HL-60 (cell line): ENCODE data around the gene SANBR.

ENCODE experiments used
- GABPA ChIP-seq: IDR thresholded peaks from 2 replicates; pipeline ENCODE4 v1.6.1; 2012; ENCODE audit warnings: low read depth
- POLR2AphosphoS5 ChIP-seq: IDR thresholded peaks from 2 replicates; pipeline ENCODE4 v1.6.1; 2012; ENCODE audit warnings: low read depth
- REST ChIP-seq: IDR thresholded peaks from 2 replicates; pipeline ENCODE4 v1.6.1; 2012; ENCODE audit warnings: low read depth; ENCODE audit not compliant: insufficient replicate concordance
- SPI1 ChIP-seq: IDR thresholded peaks from 2 replicates; pipeline ENCODE4 v1.6.1; 2012; ENCODE audit warnings: low read depth, mild to moderate bottlenecking, borderline replicate concordance
- TF ChIP-seq, protein P1 (sequence below): IDR thresholded peaks from one replicate; pipeline ENCODE4 v1.5.1; 2011; ENCODE audit warnings: low read length, control low read depth, inconsistent platforms; ENCODE audit not compliant: insufficient read depth

- TF ChIP-seq, protein P1, sequence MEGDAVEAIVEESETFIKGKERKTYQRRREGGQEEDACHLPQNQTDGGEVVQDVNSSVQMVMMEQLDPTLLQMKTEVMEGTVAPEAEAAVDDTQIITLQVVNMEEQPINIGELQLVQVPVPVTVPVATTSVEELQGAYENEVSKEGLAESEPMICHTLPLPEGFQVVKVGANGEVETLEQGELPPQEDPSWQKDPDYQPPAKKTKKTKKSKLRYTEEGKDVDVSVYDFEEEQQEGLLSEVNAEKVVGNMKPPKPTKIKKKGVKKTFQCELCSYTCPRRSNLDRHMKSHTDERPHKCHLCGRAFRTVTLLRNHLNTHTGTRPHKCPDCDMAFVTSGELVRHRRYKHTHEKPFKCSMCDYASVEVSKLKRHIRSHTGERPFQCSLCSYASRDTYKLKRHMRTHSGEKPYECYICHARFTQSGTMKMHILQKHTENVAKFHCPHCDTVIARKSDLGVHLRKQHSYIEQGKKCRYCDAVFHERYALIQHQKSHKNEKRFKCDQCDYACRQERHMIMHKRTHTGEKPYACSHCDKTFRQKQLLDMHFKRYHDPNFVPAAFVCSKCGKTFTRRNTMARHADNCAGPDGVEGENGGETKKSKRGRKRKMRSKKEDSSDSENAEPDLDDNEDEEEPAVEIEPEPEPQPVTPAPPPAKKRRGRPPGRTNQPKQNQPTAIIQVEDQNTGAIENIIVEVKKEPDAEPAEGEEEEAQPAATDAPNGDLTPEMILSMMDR, result no peak
- TF ChIP-seq POLR2AphosphoS5 (no peak), REST (no peak), GABPA (no peak), SPI1 (no peak)
Observed at GRCh38 chr2:61015976-61016375, 49.7 kb upstream of the SANBR start.
